HG02840 (cell line): ENCODE results near the gene PEF1.

ENCODE experiments used
- ATAC-seq: cut with Tn5 transposase; IDR thresholded peaks from one replicate; pipeline ENCODE4 v1.9.1; 2021; ENCODE audit warnings: mild to moderate bottlenecking, moderate library complexity, moderate number of reproducible peaks; ENCODE audit not compliant: unreplicated experiment, low FRiP score

The PEF1 gene, protein sequence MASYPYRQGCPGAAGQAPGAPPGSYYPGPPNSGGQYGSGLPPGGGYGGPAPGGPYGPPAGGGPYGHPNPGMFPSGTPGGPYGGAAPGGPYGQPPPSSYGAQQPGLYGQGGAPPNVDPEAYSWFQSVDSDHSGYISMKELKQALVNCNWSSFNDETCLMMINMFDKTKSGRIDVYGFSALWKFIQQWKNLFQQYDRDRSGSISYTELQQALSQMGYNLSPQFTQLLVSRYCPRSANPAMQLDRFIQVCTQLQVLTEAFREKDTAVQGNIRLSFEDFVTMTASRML

DNA sequence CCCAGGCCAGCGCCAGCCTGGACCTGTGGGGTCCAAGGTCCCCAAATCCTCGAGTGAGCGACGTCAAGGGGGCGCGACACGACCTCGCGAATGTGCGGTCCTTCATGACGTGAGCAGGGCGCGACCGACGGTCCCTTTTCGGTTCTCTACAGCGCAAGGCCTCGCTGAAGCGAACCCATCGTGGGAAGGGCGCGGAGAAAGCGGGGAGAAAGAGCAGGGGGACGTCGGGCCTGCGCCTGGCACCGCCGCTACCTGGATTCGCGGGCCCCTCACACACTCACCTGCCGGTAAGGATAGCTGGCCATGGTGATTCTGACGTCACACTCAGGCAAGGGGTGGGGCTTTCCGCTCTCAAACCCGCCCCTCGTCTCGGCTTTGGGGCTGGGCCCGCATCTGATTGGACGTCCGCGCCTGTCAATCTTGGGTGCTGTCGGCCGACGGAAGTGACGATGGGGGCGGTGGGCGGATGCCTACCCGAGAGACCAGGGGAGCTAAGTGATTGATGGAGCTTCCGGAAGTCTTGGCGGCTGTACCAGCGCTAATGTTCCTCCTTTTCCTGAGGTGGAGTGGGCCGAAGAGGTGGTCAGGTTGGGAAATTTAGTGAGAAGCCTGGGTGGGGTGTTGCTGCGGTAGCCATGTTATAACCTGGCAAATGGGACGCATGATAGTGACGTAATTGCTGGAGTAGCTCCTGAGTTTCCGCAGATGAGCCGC is at the start of gene PEF1:
Gene PEF1, minus strand, starts transcription at position 317 of the 714 bp plus-strand sequence. Its CDS starts 12 bp downstream, at position 305.
- peak; percentile 91 for ATAC-seq

DNA sequence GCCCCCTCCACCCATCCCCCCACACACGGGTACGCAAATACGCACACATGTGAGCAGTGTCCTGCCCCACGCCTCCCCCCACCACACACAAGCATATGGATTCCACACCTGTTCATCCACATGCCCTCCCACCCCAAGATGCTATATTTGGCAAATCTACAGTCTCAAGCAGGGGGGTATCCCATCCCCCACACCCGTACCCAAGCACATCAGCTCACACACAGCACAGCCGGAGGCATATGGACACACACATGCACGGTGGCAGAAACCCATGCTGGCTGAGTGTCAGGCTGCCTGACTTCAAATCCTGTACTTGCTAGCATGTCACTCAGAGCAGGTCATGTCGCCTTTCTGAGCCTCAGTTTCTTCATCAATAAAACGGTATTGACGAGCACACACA is 48.6 kb upstream of the PEF1 start:
- ATAC-seq = no peak

DNA sequence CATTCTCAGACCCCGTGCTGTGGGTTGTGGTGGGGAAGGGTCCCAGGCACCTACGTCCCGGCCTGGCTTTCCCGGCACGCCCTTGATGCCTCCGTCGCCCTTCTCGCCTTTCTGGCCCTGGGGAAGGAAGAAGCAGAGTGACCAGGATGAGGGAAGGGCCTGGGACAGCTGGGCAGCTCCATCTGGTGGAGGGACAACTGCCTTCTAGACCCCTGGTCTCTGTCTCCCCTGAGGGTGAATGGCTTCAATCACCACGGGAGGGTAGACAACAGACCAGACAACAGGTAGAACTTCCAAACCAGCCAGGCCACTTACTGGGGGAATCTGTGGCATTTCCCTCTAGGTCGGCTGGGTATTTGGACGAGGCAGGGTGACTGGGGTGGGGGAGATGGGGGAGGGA is 47.3 kb upstream of the PEF1 start:
- no peak for ATAC-seq

DNA sequence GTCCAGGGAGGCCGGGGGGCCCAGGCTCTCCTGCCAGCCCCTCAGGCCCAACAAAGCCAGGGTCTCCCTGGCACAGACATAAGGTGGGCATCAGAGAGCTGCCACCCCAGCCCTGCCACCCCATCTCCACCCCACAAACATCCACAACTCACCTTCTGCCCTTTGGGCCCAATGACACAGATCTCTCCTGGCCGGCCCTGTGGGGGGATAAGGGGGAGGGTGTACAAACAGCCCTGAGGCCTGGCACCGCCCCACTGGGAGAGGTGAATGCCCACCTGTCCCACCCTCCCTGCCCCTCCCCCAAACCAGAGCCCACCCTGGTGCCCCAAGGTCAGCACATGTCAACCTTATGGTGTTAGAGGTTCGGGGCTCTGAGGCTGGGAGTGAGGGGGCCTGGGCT is 46.8 kb upstream of the PEF1 start:
- no peak for ATAC-seq

DNA sequence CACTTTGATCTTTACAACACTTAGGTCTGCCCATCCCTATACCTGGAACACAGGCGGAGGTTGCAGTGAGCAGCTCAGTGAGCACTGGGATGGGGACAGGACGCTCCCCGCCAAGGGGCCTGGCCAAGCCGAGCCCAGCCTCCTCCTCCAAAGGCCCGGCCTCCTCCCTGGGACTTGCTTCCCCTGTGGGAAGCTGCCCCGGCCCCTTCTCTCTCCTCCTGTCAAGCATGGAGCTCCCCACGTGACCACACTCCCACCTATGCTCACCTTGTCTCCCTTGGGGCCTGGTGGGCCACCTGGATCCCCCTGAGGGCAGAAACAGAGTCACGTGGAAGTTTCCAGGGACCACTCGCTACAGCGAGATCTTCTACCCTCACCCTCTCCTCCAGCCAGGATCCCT is 46.2 kb upstream of the PEF1 start:
- ATAC-seq = no peak

DNA sequence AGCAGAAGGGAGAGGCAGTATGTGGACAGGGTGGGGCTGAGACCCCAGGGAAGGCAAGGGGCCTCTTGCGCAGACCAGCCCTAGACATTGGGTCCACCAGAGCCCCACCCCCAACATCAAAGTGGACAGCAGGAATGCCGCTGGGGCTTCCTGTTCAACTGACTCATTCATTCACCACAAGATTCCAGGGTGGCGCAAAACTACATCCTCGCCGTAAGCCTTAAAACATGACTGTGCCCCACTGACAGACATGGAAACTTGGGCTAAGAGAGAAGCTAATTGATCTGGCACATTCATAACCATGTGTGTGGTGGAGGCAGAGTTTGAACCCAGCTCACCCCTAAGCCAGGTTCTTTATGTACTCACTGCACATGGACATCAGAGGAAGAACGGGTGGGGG is 45.2 kb upstream of the PEF1 start:
- no peak for ATAC-seq

DNA sequence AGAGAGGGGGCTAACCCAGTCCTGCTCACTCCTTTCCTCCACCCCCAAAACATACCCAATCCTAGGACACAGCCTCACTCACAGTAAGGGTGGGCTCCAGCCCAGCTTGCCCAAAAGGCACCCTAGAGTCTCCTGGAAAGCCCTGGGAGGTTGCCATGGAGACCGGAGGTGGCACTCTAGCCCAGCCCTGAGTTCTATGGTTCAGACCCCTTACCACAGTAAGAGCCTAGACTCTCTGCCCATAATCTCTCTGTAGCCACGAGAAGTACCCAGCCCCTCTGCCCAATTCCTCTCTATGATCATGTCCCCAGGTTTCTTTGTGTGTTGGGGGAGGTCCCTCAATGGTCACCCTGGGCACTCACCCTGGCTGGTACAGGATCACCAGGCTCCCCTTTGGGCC is 44.7 kb upstream of the PEF1 start:
- no peak for ATAC-seq

DNA sequence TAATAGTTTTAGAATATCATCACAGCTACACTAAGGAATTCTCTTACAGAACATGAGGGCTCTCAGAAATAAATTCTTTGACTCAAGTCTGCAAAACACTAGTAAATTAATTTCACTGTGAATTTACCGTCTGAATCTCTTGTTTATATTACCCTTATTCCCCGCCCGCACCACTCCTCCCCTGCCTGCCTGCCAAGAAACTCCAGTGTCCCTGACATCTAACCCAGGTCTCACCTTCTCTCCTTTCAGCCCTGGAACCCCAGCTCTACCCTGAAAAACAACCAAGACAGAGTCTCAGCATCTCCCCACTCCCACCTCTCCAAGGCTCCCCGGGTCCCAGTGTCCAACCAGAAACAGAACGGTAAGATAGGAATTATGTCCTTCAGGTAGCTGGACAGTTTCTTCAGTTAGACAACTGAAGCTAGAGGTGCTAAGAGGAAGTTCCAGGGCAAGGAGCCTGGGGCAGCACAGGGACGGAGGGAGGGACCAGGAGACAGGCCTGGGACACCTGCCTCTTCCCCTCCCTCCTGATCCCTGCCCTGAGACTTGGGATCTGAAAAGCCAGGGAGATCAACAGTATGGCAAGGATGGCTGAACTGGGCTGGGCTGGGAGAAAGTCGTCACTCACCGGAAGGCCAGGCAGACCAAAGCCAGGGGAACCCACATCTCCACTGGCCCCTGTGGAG is 43.7 kb upstream of the PEF1 start:
- ATAC-seq = no peak

DNA sequence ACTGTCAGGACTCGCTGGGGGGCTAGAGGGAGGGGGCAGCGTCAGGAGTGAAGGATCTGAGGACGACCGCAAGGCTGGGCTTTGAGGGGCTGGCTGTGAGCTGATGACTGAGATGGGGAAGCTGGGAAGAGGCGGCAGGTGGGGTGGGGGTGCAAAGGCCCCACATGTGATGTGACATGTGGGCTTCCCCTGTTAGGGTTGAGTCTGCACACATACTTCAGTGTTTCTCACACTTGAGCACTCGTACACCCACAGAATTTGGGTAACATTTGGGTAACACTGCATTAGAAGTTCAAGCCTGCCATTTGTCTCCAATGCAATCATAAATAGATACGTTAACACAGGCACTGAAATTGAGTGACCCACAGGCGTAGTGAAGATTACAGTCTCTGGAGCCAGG is 42.9 kb upstream of the PEF1 start:
- no peak for ATAC-seq

DNA sequence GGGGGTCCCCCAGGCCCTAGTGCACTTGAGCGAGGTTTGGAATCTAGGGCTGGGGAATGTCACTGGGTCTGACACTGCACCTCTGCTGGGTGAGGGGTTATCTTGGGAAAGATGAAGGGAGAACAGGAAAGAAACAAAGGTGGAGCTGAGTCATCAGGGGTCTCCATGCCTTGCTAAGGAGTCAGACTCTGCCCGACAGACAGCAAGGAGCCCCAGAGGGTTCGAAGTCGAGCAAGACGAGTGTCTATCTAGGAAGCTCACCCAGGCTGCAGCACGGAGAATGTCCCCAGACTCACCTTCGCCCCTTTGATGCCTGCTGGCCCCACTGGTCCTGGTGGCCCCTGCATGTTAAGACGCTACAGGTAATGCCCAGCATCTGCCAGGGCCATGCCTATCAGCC is 41.1 kb upstream of the PEF1 start:
- ATAC-seq = no peak

DNA sequence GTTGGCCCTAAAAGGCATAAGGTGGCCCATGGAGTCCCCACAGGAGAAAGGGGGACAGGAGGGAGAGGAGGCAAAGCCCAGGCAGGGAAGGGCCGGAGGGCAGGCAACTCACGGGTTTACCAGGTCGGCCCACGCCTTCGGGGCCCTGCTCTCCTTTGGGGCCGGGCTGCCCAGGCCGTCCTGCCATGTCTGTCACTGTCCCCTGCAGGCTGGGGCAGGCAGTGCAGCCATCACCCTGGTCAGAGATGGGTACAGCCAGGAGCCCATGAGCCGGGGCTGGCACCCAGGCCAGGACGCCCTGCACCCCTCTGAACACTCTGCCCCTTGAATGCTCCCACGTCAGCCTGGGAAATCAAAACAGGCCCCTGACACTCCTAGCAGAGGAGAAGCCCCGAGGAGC is 39.3 kb upstream of the PEF1 start:
- ATAC-seq = no peak

DNA sequence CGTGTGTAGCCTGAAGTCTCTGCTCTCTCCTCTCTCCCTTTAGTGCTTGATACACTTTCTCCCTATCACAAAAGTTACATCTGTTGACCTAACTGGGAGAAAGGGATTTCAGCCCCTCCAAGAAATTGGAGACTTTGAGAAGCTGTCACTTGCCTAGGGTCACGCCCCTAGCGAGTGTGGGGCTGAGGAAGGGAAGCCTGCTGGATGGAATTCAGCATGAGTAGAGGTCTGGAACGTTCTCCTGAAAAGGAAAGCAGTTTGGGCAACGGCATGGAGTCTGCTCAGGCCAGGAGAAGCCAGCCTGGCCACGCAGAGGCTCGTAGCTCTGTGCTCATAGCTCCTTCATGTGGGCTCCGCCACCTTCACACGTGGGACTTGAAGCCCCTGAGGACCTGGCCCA is 36.7 kb upstream of the PEF1 start:
- no peak for ATAC-seq

DNA sequence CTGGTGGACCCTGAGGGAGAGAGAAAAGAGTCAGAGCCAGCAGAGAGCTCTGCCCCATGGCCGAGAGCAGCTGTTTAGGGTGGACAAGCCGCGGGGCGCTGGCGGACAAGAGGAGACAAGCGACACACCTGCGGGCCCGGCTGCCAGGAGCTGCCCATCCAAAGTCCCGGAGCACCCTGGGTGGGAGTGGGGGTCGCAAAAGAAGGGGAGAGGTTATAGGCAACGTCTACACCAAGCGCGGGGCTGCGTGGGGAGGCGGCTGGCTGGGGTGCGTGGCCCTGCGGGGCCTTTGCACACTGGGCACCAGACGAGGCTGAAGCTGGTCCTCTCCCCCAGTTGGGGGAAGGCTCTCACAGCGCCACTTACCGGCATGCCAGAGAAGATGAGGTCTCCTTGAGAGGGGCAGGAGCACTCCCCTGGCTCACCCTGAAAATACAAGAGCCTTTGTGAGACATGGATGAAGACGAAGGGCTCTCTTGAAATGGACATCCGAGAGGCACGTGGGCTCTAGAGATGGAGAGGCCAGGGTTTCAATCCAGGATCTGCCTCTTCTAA is 35.1 kb upstream of the PEF1 start:
- no peak for ATAC-seq

DNA sequence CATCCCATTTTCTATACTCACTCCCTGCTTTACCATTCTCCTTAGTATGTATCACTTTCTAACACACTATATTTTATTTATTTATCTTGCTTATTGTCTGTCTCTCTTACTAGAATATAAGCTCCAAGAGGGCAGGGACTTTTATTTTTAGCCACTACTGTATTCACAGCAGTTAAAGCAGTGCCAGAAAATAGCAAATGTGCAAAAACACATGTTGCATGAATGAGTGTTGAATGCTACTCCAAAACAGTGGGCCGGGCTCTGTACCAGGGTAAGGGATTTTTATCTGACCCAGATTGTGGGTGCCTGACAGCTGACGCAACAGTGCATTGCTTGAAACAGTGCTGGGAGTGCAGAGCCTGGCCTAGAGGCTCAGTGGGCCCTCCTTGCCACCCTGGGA is 34.4 kb upstream of the PEF1 start:
- ATAC-seq = no peak

DNA sequence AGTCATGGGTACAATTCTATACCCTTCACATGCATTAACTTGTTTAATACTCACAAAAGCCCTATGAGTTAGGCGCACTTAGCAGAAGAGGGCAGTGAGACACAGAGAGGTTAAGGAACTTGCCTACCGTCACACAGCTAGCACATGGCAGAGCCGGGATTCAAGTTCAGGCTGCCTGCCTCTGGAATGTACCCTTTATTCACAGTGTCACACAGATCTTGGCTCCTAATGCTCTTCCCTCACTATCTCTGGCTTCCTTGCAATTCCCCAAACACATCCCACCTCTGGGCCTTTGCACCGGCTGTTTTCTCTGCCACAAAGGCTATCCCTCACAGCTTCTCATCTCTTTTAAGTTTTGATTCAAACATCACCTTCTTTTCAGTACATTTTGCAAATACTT is 34.0 kb upstream of the PEF1 start:
- ATAC-seq = no peak

DNA sequence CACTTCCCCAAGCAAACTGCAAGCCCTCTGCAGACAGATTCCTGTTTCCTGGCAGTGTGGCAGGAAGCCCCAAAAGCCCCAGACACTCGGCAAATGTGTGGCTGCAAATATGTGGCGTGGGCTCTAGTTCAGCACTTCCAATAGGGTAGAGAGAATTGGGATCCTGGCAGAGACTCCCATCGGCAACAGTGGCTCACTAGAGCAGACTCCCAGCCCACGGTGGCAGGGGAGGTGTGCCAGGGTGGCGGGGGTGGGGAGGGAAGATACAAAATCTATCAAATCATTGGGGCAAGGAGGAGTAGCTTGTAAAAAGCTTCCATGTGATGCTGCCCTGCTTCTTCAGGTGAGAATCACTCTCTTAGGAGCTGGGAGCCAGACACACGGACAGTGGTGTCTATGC is 33.3 kb upstream of the PEF1 start:
- ATAC-seq = no peak

DNA sequence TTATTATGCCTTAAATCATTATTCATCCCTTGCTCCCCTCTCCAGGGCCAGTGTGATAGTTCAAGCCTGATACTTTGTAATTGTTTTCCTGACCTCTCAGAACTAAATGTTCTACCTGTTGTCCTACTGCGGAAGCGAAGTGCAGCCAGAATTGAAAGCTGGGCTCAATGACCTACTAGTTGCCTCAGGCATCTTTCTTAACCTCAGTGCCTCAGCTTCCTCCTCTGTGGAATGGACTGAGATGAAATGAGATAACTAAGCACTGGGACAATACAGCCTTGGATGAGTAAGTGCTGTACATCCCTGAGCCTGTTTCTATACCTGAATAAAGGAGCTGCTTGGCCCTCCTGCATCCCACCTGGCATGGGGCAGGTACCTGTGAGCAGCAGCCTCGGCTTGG is 32.7 kb upstream of the PEF1 start:
- ATAC-seq = no peak

DNA sequence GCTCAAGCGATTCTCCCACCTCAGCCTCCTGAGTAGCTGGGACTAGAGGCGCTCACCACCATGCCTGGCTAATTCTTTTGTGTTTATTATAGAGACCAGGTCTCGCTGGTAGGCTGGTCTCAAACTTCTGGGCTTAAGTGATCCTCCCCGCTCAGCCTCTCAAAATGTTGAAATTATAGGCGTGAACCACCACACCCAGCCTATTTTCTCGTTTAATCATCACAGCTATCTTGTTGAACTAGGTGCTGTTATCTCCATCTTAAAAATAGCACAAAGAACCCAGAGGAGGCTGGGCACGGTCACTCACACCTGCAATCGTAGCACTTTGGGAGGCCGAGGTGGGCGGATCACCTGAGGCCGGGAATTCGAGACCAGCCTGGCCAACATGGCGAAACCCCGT is 31.1 kb upstream of the PEF1 start:
- ATAC-seq = no peak

DNA sequence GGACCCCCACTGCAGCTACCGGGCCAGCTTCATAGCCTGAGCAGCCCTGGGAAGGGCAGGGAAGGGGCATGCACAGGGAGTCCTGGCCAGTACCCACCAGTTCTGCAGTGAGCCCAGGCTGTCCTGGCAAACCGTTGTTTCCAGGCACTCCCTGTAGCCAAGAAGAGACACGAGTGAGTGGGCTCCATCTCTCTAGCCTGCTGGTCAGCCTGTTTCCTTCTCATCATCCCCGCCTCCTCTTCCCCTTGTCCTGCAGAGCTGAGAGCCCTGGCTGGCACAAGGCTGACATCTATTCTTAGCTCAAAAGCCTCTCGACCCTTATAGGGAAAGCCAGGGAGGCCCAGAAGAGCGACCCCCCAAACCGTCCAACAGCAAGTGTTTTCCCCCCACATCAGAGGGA is 30.5 kb upstream of the PEF1 start:
- no peak for ATAC-seq

DNA sequence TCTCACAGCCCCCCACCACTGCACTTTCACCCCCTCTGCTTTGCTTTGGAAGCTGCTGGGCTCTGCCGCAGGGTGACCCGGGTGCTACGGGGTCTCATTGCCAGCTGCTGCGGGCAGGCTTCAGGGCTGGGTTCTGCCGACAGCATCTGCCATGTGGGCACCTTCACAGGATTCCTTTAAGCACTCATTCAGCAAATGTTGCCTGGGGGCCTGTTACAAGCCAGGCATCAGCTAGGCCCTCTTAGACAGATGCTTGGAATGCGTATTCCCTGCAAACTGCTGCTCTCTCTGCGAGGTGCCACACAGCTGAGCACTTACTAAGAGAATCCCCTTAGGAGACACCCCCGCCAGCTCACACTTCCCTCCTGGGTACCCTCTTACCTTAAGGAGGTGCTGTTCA is 29.9 kb upstream of the PEF1 start:
- ATAC-seq = no peak

DNA sequence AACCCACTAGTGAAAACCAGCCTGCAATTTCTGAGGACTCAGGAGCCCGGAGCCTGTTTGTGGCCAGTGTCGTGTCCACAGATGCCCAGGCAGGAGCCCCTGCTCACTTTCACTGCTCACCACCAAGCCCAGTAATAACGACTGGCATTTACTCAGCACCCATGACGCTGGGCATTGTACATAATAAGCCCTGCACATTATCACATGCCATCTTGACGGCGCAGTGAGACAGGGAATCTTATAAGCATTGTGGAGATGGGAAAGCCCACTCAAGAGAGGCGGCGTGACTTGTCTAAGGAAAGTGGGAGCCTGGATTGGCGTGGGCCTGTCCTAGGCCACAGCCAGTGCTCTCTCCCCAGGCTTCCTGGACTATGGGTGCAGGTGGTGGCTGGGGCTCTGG is 28.8 kb upstream of the PEF1 start:
- no peak for ATAC-seq

DNA sequence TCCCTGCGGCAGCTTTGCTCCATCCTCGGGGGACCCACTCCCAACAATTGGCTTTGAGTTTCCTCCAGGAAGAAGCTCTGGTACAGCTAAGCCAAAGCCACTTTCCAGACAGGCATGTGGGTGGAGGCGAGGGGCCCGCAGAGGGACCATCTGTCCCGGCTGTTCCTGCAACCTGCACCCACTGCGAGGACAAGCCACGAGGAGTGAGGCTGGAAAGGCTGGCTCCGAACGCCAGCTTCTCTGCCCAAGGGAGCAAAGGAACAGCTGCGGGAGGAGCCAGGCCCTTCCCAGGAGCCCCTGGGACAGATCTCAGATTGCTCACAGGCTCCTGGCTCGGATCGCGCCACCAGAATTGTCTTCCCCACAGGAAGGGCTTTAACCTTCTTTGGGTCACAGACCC is 28.3 kb upstream of the PEF1 start:
- no peak for ATAC-seq
